WTC11 (cell line): ENCODE measurements around the gene SHROOM1. TPM values are rescaled to one million over a fixed set of nuclear protein-coding genes. Genes with fewer than 3 reads are reported as not detected.

ENCODE experiments used
- FOXP1 ChIP-seq: sonication (generic); formaldehyde crosslinking; IDR thresholded peaks from 2 replicates; pipeline ENCODE4 v1.8.0; 2022; ENCODE audit warnings: missing genetic modification reagents, mild to moderate bottlenecking, moderate library complexity, borderline replicate concordance
- GABPB1 ChIP-seq: sonication (generic); formaldehyde crosslinking; IDR thresholded peaks from 2 replicates; pipeline ENCODE4 v1.8.1; 2023; ENCODE audit warnings: mild to moderate bottlenecking, missing genetic modification reagents
- GTF2I ChIP-seq: fragments of 250-450 bp; sonication (Bioruptor Pico); conservative IDR thresholded peaks from 2 replicates; pipeline ENCODE4 v1.4.0; 2021; ENCODE audit warnings: mild to moderate bottlenecking
- KAT7 ChIP-seq: sonication (generic); formaldehyde crosslinking; IDR thresholded peaks from 2 replicates; pipeline ENCODE4 v1.8.1; 2023; ENCODE audit warnings: missing genetic modification reagents, mild to moderate bottlenecking, borderline replicate concordance
- NR2C2 ChIP-seq: sonication (generic); formaldehyde crosslinking; IDR thresholded peaks from 2 replicates; pipeline ENCODE4 v1.8.0; 2022; ENCODE audit warnings: mild to moderate bottlenecking, missing genetic modification reagents
- SP1 ChIP-seq: sonication (generic); formaldehyde crosslinking; conservative IDR thresholded peaks from 2 replicates; pipeline ENCODE4 v1.8.1; 2022; ENCODE audit warnings: missing genetic modification reagents
- TEAD1 ChIP-seq: sonication (generic); formaldehyde crosslinking; IDR thresholded peaks from 2 replicates; pipeline ENCODE4 v1.8.0; 2022; ENCODE audit warnings: mild to moderate bottlenecking, missing genetic modification reagents
- ZNF263 ChIP-seq: sonication (generic); formaldehyde crosslinking; IDR thresholded peaks from 2 replicates; pipeline ENCODE4 v1.8.1; 2022; ENCODE audit warnings: low read depth, mild to moderate bottlenecking, moderate library complexity, missing genetic modification reagents
- ZNF317 ChIP-seq: sonication (generic); formaldehyde crosslinking; IDR thresholded peaks from 2 replicates; pipeline ENCODE4 v1.8.1; 2023; ENCODE audit warnings: low read depth, mild to moderate bottlenecking, moderate library complexity, missing genetic modification reagents, borderline replicate concordance
- total RNA-seq: library from RNA; stranded (reverse); gene quantifications from 3 replicates; pipeline ENCODE4 v1.2.3, GENCODE V29; 2021
- TF ChIP-seq, protein P1 (sequence below): fragments of 250-450 bp; sonication (Bioruptor Pico); IDR thresholded peaks from 2 replicates; pipeline ENCODE4 v1.9.0; 2021; ENCODE audit warnings: mild to moderate bottlenecking, borderline replicate concordance
- TF ChIP-seq, protein P2 (sequence below): fragments of 250-450 bp; sonication (Bioruptor Pico); IDR thresholded peaks from 2 replicates; pipeline ENCODE4 v1.9.0; 2021; ENCODE audit warnings: mild to moderate bottlenecking
- TF ChIP-seq, protein P3 (sequence below): sonication (generic); formaldehyde crosslinking; IDR thresholded peaks from 2 replicates; pipeline ENCODE4 v1.8.1; 2023; ENCODE audit warnings: mild to moderate bottlenecking, missing genetic modification reagents, moderate library complexity
- TF ChIP-seq, protein P4 (sequence below): fragments of 250-450 bp; sonication (Bioruptor Pico); IDR thresholded peaks from 2 replicates; pipeline ENCODE4 v1.9.0; 2021; ENCODE audit warnings: moderate library complexity, mild to moderate bottlenecking, inconsistent platforms, borderline replicate concordance
- TF ChIP-seq, protein P5 (sequence below): fragments of 250-450 bp; sonication (Bioruptor Pico); IDR thresholded peaks from 2 replicates; pipeline ENCODE4 v2.1.2; 2022; ENCODE audit warnings: mild to moderate bottlenecking, moderate library complexity
- TF ChIP-seq, protein P6 (sequence below): sonication (generic); formaldehyde crosslinking; IDR thresholded peaks from 2 replicates; pipeline ENCODE4 v1.8.1; 2022; ENCODE audit warnings: low read depth, mild to moderate bottlenecking, moderate library complexity, missing genetic modification reagents, borderline replicate concordance
- TF ChIP-seq, protein P7 (sequence below): sonication (generic); formaldehyde crosslinking; IDR thresholded peaks from 2 replicates; pipeline ENCODE4 v1.8.0; 2023; ENCODE audit warnings: missing genetic modification reagents, mild to moderate bottlenecking, borderline replicate concordance
- TF ChIP-seq, protein P8 (sequence below): fragments of 200-600 bp; IDR thresholded peaks from 2 replicates; pipeline ENCODE4 v1.8.0; 2022; ENCODE audit warnings: antibody characterized with exemption

The SHROOM1 gene
- total RNA-seq, 1 experiment from 2014 or later, result 8.1 TPM

DNA sequence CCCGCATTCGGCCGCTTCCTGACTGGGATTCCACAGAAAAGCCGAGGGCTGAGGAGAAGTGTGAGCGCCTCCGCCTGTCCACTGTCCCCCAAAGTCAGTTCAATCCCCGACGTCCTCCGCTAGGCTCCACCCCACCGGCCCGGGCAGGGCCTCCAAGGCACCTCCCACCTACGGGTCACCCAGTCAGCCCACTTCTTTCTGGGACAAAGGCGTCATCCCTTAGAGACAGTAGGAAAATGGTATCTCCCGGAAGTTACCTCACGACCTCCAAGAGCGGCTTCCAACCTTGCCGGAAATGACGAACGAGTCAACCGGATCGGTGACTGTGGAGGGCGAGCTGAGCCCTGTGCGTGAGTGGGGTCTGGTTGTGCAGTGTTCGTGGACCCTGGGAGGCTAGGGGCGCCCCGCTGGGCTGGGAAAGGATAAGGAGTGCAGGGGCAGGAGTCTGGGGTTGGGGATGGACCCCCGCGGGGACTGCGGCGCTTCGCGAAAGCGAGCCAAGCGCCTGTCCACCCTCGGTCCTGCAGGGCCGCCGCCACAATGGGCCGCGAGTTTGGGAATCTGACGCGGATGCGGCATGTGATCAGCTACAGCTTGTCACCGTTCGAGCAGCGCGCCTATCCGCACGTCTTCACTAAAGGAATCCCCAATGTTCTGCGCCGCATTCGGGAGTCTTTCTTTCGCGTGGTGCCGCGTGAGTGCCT is 36.0 kb upstream of the SHROOM1 start, which contains the start of the genes GDF9 and UQCRQ (continued):
- TF ChIP-seq, protein P1, sequence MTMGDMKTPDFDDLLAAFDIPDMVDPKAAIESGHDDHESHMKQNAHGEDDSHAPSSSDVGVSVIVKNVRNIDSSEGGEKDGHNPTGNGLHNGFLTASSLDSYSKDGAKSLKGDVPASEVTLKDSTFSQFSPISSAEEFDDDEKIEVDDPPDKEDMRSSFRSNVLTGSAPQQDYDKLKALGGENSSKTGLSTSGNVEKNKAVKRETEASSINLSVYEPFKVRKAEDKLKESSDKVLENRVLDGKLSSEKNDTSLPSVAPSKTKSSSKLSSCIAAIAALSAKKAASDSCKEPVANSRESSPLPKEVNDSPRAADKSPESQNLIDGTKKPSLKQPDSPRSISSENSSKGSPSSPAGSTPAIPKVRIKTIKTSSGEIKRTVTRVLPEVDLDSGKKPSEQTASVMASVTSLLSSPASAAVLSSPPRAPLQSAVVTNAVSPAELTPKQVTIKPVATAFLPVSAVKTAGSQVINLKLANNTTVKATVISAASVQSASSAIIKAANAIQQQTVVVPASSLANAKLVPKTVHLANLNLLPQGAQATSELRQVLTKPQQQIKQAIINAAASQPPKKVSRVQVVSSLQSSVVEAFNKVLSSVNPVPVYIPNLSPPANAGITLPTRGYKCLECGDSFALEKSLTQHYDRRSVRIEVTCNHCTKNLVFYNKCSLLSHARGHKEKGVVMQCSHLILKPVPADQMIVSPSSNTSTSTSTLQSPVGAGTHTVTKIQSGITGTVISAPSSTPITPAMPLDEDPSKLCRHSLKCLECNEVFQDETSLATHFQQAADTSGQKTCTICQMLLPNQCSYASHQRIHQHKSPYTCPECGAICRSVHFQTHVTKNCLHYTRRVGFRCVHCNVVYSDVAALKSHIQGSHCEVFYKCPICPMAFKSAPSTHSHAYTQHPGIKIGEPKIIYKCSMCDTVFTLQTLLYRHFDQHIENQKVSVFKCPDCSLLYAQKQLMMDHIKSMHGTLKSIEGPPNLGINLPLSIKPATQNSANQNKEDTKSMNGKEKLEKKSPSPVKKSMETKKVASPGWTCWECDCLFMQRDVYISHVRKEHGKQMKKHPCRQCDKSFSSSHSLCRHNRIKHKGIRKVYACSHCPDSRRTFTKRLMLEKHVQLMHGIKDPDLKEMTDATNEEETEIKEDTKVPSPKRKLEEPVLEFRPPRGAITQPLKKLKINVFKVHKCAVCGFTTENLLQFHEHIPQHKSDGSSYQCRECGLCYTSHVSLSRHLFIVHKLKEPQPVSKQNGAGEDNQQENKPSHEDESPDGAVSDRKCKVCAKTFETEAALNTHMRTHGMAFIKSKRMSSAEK (CRISPR knock-in tag), result no peak
- TF ChIP-seq GABPB1 (peak; percentile 81), NR2C2 (no peak), KAT7 (CRISPR knock-in tag) (peak; percentile 48; the same call in 1 of the 2 replicates), TEAD1 (CRISPR knock-in tag) (peak; percentile 28; the same call in 1 of the 2 replicates), ZNF317 (CRISPR knock-in tag) (no peak), SP1 (peak; percentile 90), ZNF263 (CRISPR knock-in tag) (no peak), FOXP1 (CRISPR knock-in tag) (no peak), GTF2I (CRISPR knock-in tag) (no peak)
- TF ChIP-seq, protein P2, sequence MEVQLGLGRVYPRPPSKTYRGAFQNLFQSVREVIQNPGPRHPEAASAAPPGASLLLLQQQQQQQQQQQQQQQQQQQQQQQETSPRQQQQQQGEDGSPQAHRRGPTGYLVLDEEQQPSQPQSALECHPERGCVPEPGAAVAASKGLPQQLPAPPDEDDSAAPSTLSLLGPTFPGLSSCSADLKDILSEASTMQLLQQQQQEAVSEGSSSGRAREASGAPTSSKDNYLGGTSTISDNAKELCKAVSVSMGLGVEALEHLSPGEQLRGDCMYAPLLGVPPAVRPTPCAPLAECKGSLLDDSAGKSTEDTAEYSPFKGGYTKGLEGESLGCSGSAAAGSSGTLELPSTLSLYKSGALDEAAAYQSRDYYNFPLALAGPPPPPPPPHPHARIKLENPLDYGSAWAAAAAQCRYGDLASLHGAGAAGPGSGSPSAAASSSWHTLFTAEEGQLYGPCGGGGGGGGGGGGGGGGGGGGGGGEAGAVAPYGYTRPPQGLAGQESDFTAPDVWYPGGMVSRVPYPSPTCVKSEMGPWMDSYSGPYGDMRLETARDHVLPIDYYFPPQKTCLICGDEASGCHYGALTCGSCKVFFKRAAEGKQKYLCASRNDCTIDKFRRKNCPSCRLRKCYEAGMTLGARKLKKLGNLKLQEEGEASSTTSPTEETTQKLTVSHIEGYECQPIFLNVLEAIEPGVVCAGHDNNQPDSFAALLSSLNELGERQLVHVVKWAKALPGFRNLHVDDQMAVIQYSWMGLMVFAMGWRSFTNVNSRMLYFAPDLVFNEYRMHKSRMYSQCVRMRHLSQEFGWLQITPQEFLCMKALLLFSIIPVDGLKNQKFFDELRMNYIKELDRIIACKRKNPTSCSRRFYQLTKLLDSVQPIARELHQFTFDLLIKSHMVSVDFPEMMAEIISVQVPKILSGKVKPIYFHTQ (CRISPR knock-in tag), result peak; percentile 8; the same call in 1 of the 2 replicates
- TF ChIP-seq, protein P3, sequence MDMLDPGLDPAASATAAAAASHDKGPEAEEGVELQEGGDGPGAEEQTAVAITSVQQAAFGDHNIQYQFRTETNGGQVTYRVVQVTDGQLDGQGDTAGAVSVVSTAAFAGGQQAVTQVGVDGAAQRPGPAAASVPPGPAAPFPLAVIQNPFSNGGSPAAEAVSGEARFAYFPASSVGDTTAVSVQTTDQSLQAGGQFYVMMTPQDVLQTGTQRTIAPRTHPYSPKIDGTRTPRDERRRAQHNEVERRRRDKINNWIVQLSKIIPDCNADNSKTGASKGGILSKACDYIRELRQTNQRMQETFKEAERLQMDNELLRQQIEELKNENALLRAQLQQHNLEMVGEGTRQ (CRISPR knock-in tag), result no peak; the same call in 1 of the 2 replicates
- TF ChIP-seq, protein P4, sequence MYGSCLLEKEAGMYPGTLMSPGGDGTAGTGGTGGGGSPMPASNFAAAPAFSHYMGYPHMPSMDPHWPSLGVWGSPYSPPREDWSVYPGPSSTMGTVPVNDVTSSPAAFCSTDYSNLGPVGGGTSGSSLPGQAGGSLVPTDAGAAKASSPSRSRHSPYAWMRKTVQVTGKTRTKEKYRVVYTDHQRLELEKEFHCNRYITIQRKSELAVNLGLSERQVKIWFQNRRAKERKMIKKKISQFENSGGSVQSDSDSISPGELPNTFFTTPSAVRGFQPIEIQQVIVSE, result no peak
- TF ChIP-seq, protein P5, sequence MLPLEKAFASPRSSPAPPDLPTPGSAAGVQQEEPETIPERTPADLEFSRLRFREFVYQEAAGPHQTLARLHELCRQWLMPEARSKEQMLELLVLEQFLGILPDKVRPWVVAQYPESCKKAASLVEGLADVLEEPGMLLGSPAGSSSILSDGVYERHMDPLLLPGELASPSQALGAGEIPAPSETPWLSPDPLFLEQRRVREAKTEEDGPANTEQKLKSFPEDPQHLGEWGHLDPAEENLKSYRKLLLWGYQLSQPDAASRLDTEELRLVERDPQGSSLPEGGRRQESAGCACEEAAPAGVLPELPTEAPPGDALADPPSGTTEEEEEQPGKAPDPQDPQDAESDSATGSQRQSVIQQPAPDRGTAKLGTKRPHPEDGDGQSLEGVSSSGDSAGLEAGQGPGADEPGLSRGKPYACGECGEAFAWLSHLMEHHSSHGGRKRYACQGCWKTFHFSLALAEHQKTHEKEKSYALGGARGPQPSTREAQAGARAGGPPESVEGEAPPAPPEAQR (CRISPR knock-in tag), result no peak
- TF ChIP-seq, protein P6, sequence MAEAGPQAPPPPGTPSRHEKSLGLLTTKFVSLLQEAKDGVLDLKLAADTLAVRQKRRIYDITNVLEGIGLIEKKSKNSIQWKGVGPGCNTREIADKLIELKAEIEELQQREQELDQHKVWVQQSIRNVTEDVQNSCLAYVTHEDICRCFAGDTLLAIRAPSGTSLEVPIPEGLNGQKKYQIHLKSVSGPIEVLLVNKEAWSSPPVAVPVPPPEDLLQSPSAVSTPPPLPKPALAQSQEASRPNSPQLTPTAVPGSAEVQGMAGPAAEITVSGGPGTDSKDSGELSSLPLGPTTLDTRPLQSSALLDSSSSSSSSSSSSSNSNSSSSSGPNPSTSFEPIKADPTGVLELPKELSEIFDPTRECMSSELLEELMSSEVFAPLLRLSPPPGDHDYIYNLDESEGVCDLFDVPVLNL (CRISPR knock-in tag), result no peak
- TF ChIP-seq, protein P7, sequence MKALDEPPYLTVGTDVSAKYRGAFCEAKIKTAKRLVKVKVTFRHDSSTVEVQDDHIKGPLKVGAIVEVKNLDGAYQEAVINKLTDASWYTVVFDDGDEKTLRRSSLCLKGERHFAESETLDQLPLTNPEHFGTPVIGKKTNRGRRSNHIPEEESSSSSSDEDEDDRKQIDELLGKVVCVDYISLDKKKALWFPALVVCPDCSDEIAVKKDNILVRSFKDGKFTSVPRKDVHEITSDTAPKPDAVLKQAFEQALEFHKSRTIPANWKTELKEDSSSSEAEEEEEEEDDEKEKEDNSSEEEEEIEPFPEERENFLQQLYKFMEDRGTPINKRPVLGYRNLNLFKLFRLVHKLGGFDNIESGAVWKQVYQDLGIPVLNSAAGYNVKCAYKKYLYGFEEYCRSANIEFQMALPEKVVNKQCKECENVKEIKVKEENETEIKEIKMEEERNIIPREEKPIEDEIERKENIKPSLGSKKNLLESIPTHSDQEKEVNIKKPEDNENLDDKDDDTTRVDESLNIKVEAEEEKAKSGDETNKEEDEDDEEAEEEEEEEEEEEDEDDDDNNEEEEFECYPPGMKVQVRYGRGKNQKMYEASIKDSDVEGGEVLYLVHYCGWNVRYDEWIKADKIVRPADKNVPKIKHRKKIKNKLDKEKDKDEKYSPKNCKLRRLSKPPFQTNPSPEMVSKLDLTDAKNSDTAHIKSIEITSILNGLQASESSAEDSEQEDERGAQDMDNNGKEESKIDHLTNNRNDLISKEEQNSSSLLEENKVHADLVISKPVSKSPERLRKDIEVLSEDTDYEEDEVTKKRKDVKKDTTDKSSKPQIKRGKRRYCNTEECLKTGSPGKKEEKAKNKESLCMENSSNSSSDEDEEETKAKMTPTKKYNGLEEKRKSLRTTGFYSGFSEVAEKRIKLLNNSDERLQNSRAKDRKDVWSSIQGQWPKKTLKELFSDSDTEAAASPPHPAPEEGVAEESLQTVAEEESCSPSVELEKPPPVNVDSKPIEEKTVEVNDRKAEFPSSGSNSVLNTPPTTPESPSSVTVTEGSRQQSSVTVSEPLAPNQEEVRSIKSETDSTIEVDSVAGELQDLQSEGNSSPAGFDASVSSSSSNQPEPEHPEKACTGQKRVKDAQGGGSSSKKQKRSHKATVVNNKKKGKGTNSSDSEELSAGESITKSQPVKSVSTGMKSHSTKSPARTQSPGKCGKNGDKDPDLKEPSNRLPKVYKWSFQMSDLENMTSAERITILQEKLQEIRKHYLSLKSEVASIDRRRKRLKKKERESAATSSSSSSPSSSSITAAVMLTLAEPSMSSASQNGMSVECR (CRISPR knock-in tag), result peak; percentile 44; the same call in 1 of the 2 replicates
- TF ChIP-seq, protein P8, sequence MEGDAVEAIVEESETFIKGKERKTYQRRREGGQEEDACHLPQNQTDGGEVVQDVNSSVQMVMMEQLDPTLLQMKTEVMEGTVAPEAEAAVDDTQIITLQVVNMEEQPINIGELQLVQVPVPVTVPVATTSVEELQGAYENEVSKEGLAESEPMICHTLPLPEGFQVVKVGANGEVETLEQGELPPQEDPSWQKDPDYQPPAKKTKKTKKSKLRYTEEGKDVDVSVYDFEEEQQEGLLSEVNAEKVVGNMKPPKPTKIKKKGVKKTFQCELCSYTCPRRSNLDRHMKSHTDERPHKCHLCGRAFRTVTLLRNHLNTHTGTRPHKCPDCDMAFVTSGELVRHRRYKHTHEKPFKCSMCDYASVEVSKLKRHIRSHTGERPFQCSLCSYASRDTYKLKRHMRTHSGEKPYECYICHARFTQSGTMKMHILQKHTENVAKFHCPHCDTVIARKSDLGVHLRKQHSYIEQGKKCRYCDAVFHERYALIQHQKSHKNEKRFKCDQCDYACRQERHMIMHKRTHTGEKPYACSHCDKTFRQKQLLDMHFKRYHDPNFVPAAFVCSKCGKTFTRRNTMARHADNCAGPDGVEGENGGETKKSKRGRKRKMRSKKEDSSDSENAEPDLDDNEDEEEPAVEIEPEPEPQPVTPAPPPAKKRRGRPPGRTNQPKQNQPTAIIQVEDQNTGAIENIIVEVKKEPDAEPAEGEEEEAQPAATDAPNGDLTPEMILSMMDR, result no peak
